Panc1 (cell line): ENCODE measurements around the gene SORCS1. TPM values are rescaled to one million over a fixed set of nuclear protein-coding genes. Genes with fewer than 3 reads are reported as not detected.

ENCODE experiments used
- ATAC-seq: fragments of 200-7000 bp; cut with Tn5 transposase; 2 replicates; pipeline ENCODE4 v1.9.1; 2020; ENCODE audit warnings: mild to moderate bottlenecking, moderate library complexity
- BruUV-seq: library from RNA; stranded (reverse); fragments of 400-500 nt; replicated peaks from 2 replicates; lab custom pipeline; 2021; lab: Mats Ljungman, UMichigan
- CTCF ChIA-PET: fragments of 300-600 bp; sonication (Branson Sonifier 250); formaldehyde crosslinking; loops from one replicate; lab custom pipeline; 2022; ENCODE audit warnings: antibody characterized with exemption; lab: Charles Lee
- POLR2A ChIA-PET: fragments of 300-600 bp; sonication (Branson Sonifier 250); formaldehyde crosslinking; loops from one replicate; lab custom pipeline; 2022; ENCODE audit warnings: antibody characterized with exemption; lab: Charles Lee
- DNase-seq: peaks from one replicate; pipeline ENCODE4 v3.0.0-alpha.2; 2010; ENCODE audit warnings: low read depth, low spot score
- H3K27ac ChIP-seq: 2 replicates; pipeline ENCODE4 v1.5.1; 2011; ENCODE audit warnings: mild to moderate bottlenecking, low read length, inconsistent platforms
- H3K27me3 ChIP-seq: fragments of 200-500 bp; sonication (Bioruptor generic); 2 replicates; pipeline ENCODE4 v1.6.0; 2014; ENCODE audit warnings: low read length, inconsistent platforms; ENCODE audit not compliant: control insufficient read depth, insufficient read depth
- H3K36me3 ChIP-seq: fragments of 200-500 bp; sonication (Bioruptor generic); 2 replicates; pipeline ENCODE4 v1.5.1; 2014; ENCODE audit warnings: inconsistent platforms, mild to moderate bottlenecking, low read length, moderate library complexity; ENCODE audit not compliant: control insufficient read depth, insufficient read depth
- H3K4me1 ChIP-seq: 2 replicates; pipeline ENCODE4 v1.5.1; 2011; ENCODE audit warnings: inconsistent platforms, mild to moderate bottlenecking, low read length, moderate library complexity; ENCODE audit not compliant: control insufficient read depth, insufficient read depth
- H3K4me3 ChIP-seq, 2 experiments: 2 replicates each; pipeline ENCODE4 v1.5.1; 2011 to 2012; ENCODE audit warnings: low read depth in 2 of 2, low read length in 2 of 2, mild to moderate bottlenecking in 2 of 2, inconsistent platforms in 1 of 2, moderate library complexity in 1 of 2
- H3K9me3 ChIP-seq: fragments of 200-500 bp; sonication (Bioruptor generic); 2 replicates; pipeline ENCODE4 v1.5.1; 2014; ENCODE audit warnings: low read depth, mild to moderate bottlenecking, inconsistent platforms, low read length, moderate library complexity; ENCODE audit not compliant: control insufficient read depth, insufficient read depth
- CTCF ChIP-seq: fragments of 450-650 bp; IDR thresholded peaks from 2 replicates; pipeline ENCODE4 v1.5.1; 2017; ENCODE audit warnings: mild to moderate bottlenecking
- POLR2AphosphoS5 ChIP-seq: IDR thresholded peaks from 2 replicates; pipeline ENCODE4 v1.6.1; 2012; ENCODE audit warnings: mild to moderate bottlenecking, low read depth, low read length, moderate library complexity
- REST ChIP-seq, 2 experiments: IDR thresholded peaks; 2 replicates each; pipeline ENCODE4 v1.6.1; 2011 to 2012; ENCODE audit warnings: low read depth in 2 of 2, control low read depth in 1 of 2, low read length in 1 of 2, mild to moderate bottlenecking in 1 of 2, moderate library complexity in 1 of 2; ENCODE audit not compliant: insufficient read depth in 1 of 2
- SIN3A ChIP-seq: IDR thresholded peaks from 2 replicates; pipeline ENCODE4 v1.6.1; 2012; ENCODE audit warnings: low read depth, mild to moderate bottlenecking, low read length, moderate library complexity, borderline replicate concordance; ENCODE audit not compliant: insufficient read depth
- TCF7L2 ChIP-seq: IDR thresholded peaks from 2 replicates; pipeline ENCODE4 v1.6.1; 2011; ENCODE audit warnings: mild to moderate bottlenecking, low read depth, low read length, inconsistent platforms
- in situ Hi-C: cut with HindIII; loops from 2 replicates; pipeline ENCODE4 v1.10.0; 2016; ENCODE audit warnings: low sequenced_read_pairs, low pct_unique_long_range_greater_than_20kb
- intact Hi-C: fragments of 100-400 bp; cut with micrococcal nuclease; formaldehyde crosslinking; loops from one replicate; pipeline ENCODE4 v1.10.0; 2022; ENCODE audit not compliant: unreplicated experiment
- total RNA-seq: library from RNA; stranded (reverse); gene quantifications from one replicate; pipeline ENCODE4 v1.2.1, GENCODE V29; 2021; ENCODE audit not compliant: unreplicated experiment

Gene SORCS1
- total RNA-seq, 1 experiment from 2014 or later, result not detected

GRCh38 chr10:106764360-106764759 is 400.1 kb downstream of the SORCS1 start:
- no peak overlapping the region for H3K4me3 ChIP-seq
- ChIA-PET CTCF (no interaction called here), POLR2A (no interaction called here)
- no peaks in the 10 kb centered on the region for H3K9me3 ChIP-seq
- H3K27me3 ChIP-seq, result no peaks in the 10 kb centered on the region
- DNase-seq (no peak), ATAC-seq (no peak)
- no peak overlapping the region for H3K27ac ChIP-seq
- no TSS peak for BruUV-seq
- no peaks in the 10 kb centered on the region for H3K4me1 ChIP-seq
- no peaks in the 10 kb centered on the region for H3K36me3 ChIP-seq
- intact Hi-C loops, result no loop called here
- in situ Hi-C loops, result no loop called here
- TF ChIP-seq SIN3A (no peak), CTCF (no peak), REST (IDR thresholded peaks at IDR 0.05; ENCODE audit: insufficient read depth in 1 of 2, low read depth in 2 of 2, low read length in 1 of 2) (no peak), TCF7L2 (no peak), POLR2AphosphoS5 (no peak)

- BruUV-seq, result no TSS peak
- intact Hi-C loops, result no loop called here
- no peaks in the 10 kb centered on the region for H3K4me1 ChIP-seq
- no peaks in the 10 kb centered on the region for H3K27me3 ChIP-seq
- TF ChIP-seq TCF7L2, result no peak
- TF ChIP-seq CTCF, result no peak
- no peak for TF ChIP-seq REST (IDR thresholded peaks at IDR 0.05; ENCODE audit: insufficient read depth in 1 of 2, low read depth in 2 of 2, low read length in 1 of 2)
- no peak for TF ChIP-seq POLR2AphosphoS5
- no peak for TF ChIP-seq SIN3A
- ATAC-seq, result no peak
- no peak for DNase-seq
- CTCF ChIA-PET, result interaction anchor here (0.7 kb wide), 1 partner anchor 8 kb away, joined by 10 read pairs; no protein-coding TSS in a partner anchor
- no peaks in the 10 kb centered on the region for H3K9me3 ChIP-seq
- in situ Hi-C loops, result no loop called here
- no peak overlapping the region for H3K27ac ChIP-seq
- H3K4me3 ChIP-seq, result no peak overlapping the region
- POLR2A ChIA-PET, result no interaction called here
- H3K36me3 ChIP-seq, result no peaks in the 10 kb centered on the region
Observed at GRCh38 chr10:106761906-106762305, 402.6 kb downstream of the SORCS1 start.
